IPS-20b (cell line): ENCODE data around the gene PTDSS2.

Experiments used
- H3K27ac ChIP-seq: one replicate; pipeline ENCODE4 v1.5.1; 2013; ENCODE audit warnings: low read length
- H3K27me3 ChIP-seq: 2 replicates; pipeline ENCODE4 v1.6.1; 2013; ENCODE audit warnings: mild to moderate bottlenecking, low read length, inconsistent platforms; ENCODE audit not compliant: insufficient read depth
- H3K36me3 ChIP-seq: 2 replicates; pipeline ENCODE4 v1.6.1; 2013; ENCODE audit warnings: low read depth, mild to moderate bottlenecking, inconsistent platforms, low read length, moderate library complexity; ENCODE audit not compliant: insufficient read depth
- H3K4me1 ChIP-seq: 2 replicates; pipeline ENCODE4 v1.6.1; 2013; ENCODE audit warnings: mild to moderate bottlenecking, control low read depth, inconsistent platforms, low read length, moderate library complexity; ENCODE audit not compliant: insufficient read depth
- H3K4me3 ChIP-seq: 2 replicates; pipeline ENCODE4 v1.5.1; 2013; ENCODE audit warnings: mild to moderate bottlenecking, low read length, inconsistent platforms
- H3K9ac ChIP-seq: 2 replicates; pipeline ENCODE4 v1.6.1; 2013; ENCODE audit warnings: low read depth, mild to moderate bottlenecking, inconsistent platforms, low read length, moderate library complexity
- H3K9me3 ChIP-seq: 2 replicates; pipeline ENCODE4 v1.6.1; 2013; ENCODE audit warnings: mild to moderate bottlenecking, low read depth, low read length, inconsistent platforms; ENCODE audit not compliant: insufficient read depth

Gene PTDSS2

GRCh38 chr11:479311-479710, 29.2 kb downstream of the PTDSS2 start:
- peaks cover 8% of the 10 kb centered on the region for H3K36me3 ChIP-seq
- H3K9ac ChIP-seq = no peak overlapping the region
- H3K27me3 ChIP-seq = no peaks in the 10 kb centered on the region
- H3K27ac ChIP-seq = no peak overlapping the region
- H3K4me3 ChIP-seq = no peak overlapping the region
- H3K4me1 ChIP-seq = no peaks in the 10 kb centered on the region; the same call in 1 of the 2 replicates
- no peaks in the 10 kb centered on the region for H3K9me3 ChIP-seq

GRCh38 chr11:484616-485015, 34.5 kb downstream of the PTDSS2 start:
- no peaks in the 10 kb centered on the region for H3K27me3 ChIP-seq
- H3K36me3 ChIP-seq = no peaks in the 10 kb centered on the region; the same call in 1 of the 2 replicates
- no peaks in the 10 kb centered on the region for H3K4me1 ChIP-seq
- no peak overlapping the region for H3K27ac ChIP-seq
- no peak overlapping the region for H3K4me3 ChIP-seq
- no peaks in the 10 kb centered on the region for H3K9me3 ChIP-seq
- no peak overlapping the region for H3K9ac ChIP-seq

- Histone ChIP-seq H3K27me3 (no peaks in the 10 kb centered on the region), H3K9ac (no peak overlapping the region), H3K36me3 (peaks cover 6% of the 10 kb centered on the region; the same call in 1 of the 2 replicates), H3K27ac (no peak overlapping the region), H3K9me3 (no peaks in the 10 kb centered on the region), H3K4me1 (no peaks in the 10 kb centered on the region), H3K4me3 (no peak overlapping the region)
Measured at GRCh38 chr11:486189-486588, 36.1 kb downstream of the PTDSS2 start.

GRCh38 chr11:487571-488021, 37.5 kb downstream of the PTDSS2 start:
- Histone ChIP-seq H3K4me1 (no peaks in the 10 kb centered on the region), H3K9ac (no peak overlapping the region)

GRCh38 chr11:488062-488461, 38.0 kb downstream of the PTDSS2 start:
- Histone ChIP-seq H3K27ac (no peak overlapping the region), H3K4me1 (no peaks in the 10 kb centered on the region), H3K27me3 (no peaks in the 10 kb centered on the region), H3K36me3 (peaks cover 6% of the 10 kb centered on the region; the same call in 1 of the 2 replicates), H3K9ac (no peak overlapping the region), H3K4me3 (no peak overlapping the region), H3K9me3 (no peaks in the 10 kb centered on the region)

More at GRCh38 chr11:487571-488021, 37.5 kb downstream of the PTDSS2 start:
- Histone ChIP-seq H3K9me3 (no peaks in the 10 kb centered on the region), H3K27ac (no peak overlapping the region), H3K4me3 (no peak overlapping the region), H3K36me3 (peaks cover 6% of the 10 kb centered on the region; the same call in 1 of the 2 replicates), H3K27me3 (no peaks in the 10 kb centered on the region)

- H3K27me3 ChIP-seq = no peaks in the 10 kb centered on the region
- H3K4me1 ChIP-seq = no peaks in the 10 kb centered on the region
- H3K4me3 ChIP-seq = no peak overlapping the region
- no peak overlapping the region for H3K9ac ChIP-seq
- no peaks in the 10 kb centered on the region for H3K9me3 ChIP-seq
- H3K27ac ChIP-seq = no peak overlapping the region
- peaks cover 6% of the 10 kb centered on the region; the same call in 1 of the 2 replicates for H3K36me3 ChIP-seq
Measured at GRCh38 chr11:488579-488978, 38.5 kb downstream of the PTDSS2 start.

- Histone ChIP-seq H3K4me1 (no peaks in the 10 kb centered on the region), H3K27me3 (no peaks in the 10 kb centered on the region), H3K4me3 (no peak overlapping the region), H3K9ac (no peak overlapping the region), H3K9me3 (no peaks in the 10 kb centered on the region), H3K27ac (no peak overlapping the region), H3K36me3 (peaks cover 6% of the 10 kb centered on the region; the same call in 1 of the 2 replicates)
Measured at GRCh38 chr11:488992-489391, 38.9 kb downstream of the PTDSS2 start.

- H3K9me3 ChIP-seq = no peaks in the 10 kb centered on the region
- no peak overlapping the region for H3K27ac ChIP-seq
- no peaks in the 10 kb centered on the region for H3K4me1 ChIP-seq
- H3K27me3 ChIP-seq = no peaks in the 10 kb centered on the region
- no peak overlapping the region for H3K4me3 ChIP-seq
- H3K9ac ChIP-seq = no peak overlapping the region
- H3K36me3 ChIP-seq = peaks cover 6% of the 10 kb centered on the region; the same call in 1 of the 2 replicates
Measured at GRCh38 chr11:489610-490185, 39.6 kb downstream of the PTDSS2 start.

- H3K4me3 ChIP-seq = no peak overlapping the region
- peaks cover 6% of the 10 kb centered on the region; the same call in 1 of the 2 replicates for H3K36me3 ChIP-seq
- no peak overlapping the region for H3K27ac ChIP-seq
- no peaks in the 10 kb centered on the region for H3K4me1 ChIP-seq
- H3K9ac ChIP-seq = no peak overlapping the region
- no peaks in the 10 kb centered on the region for H3K27me3 ChIP-seq
- no peaks in the 10 kb centered on the region for H3K9me3 ChIP-seq
Measured at GRCh38 chr11:490186-490929, 40.3 kb downstream of the PTDSS2 start.

GRCh38 chr11:490930-491260, 40.8 kb downstream of the PTDSS2 start:
- Histone ChIP-seq H3K9me3 (no peaks in the 10 kb centered on the region), H3K36me3 (peaks cover 9% of the 10 kb centered on the region; the same call in 1 of the 2 replicates), H3K4me1 (no peaks in the 10 kb centered on the region), H3K27ac (no peak overlapping the region), H3K27me3 (no peaks in the 10 kb centered on the region), H3K4me3 (no peak overlapping the region), H3K9ac (no peak overlapping the region)

- Histone ChIP-seq H3K27ac (no peak overlapping the region), H3K27me3 (no peaks in the 10 kb centered on the region), H3K9me3 (no peaks in the 10 kb centered on the region), H3K4me1 (no peaks in the 10 kb centered on the region), H3K36me3 (peaks cover 11% of the 10 kb centered on the region; the same call in 1 of the 2 replicates), H3K4me3 (no peak overlapping the region), H3K9ac (no peak overlapping the region)
Measured at GRCh38 chr11:491358-491757, 41.3 kb downstream of the PTDSS2 start.
